CD4-positive, alpha-beta T cell treated with Interferon alpha-2 for 1 hour (primary cell): ENCODE results near the gene TNIP1.

Source experiments
- DNase-seq, 2 donors: peaks; one replicate each; pipeline ENCODE4 v3.0.0-alpha.2; 2020 to 2022

Gene TNIP1

GRCh38 chr5:151082282-151082902, 1.6 kb upstream of the TNIP1 start:
- no peak for DNase-seq

GRCh38 chr5:151081431-151082281, 822 bp upstream of the TNIP1 start:
- DNase-seq = no peak

DNA sequence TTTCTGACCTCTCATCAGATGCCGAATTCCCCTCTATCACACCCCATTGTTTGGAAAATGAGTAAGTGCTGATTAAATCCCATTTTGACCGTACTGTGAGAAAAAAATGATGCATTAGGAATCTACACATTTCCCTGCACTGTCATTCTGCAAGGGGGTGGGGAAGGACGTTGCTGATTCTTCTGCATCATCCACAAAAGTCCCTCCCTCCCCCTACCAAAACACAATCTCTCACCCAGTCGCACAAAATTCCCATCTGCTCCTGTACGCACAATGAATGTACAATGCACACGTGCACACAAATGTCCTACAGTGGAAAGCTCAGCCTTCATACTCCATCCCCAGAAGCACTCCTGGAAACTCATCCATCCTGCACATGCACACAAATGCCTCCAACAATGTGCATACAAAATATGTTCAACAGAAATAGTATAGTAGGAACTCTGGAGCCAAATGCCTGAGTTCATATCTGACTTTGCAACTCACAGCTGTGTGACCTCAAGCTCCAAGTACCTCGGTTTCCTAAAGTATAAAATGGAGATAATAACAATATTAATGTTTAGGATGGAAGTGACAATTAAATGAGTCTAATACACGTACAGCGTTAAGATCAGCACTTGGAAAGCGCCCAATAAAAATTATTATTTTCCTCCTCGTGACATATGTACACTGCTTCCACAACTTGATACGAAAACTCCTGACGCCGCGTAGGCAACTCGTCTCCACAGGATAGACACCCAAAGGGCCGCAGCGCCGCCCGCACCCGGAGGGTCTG, 809 bp downstream of the TNIP1 start:
- DNase-seq = peak in 1 of 2 donors; percentile 17

DNA sequence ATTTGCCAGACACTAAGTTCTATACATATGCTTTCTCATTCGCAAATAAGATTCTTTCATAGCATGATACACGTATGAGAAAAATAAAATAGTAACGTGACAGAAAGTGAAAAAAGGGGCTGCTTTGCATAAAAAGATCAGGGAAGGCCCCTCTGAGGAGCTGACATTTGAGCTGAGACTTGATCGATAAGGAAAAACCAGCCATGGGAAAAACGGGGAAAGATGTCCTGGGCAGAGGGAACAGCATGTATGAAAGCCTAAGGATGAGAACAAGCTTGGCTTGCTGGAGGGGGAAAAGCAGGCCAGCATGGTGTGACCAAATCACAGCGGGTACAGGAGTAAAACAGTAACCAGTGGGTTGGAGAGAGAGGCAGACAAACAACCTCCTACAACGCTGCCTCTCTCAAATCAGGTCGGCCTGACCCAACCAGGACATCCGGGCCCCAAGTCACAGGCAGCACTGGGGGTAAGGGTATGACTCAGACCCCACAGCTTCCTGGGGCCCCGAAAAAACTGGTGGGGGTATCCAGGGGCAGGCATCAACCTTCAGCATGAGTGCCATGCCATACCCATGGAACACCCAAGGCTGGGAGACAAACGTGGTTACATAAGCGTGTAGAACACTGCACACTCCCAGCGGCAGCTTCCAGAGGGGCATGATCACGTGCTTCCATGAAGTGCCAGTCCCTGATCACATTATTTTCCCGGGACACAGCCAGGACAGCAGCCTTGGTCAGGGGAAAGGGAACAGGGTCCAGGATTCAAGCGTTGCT, 2.2 kb downstream of the TNIP1 start:
- peak in 1 of 2 donors; percentile 70 for DNase-seq

- no peak for DNase-seq
Observed at GRCh38 chr5:151077967-151078366, 2.9 kb downstream of the TNIP1 start.

- DNase-seq = no peak
Observed at GRCh38 chr5:151077419-151077818, 3.4 kb downstream of the TNIP1 start.

DNA sequence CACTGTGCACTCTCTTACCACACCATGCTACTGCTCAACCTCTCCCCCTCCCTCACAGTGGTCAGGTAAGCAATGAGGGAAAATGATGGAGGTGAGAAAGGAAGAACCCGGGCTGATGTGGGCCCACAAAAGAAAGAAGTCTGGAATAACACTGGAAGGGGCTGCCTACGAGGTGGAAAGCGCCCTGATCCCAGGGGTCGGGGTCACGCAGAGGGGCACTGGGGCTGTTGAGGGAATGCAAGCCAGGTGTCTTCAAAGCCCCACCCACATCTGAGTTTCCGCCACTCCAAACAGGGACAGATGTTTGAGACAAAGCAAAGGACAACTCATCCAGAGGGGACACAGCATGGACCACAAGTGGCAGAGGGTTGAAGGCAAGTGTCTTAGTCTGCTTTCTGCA, 4.2 kb downstream of the TNIP1 start:
- DNase-seq = no peak

- no peak for DNase-seq
Observed at GRCh38 chr5:151075698-151076331, 5.0 kb downstream of the TNIP1 start.

- no peak for DNase-seq
Observed at GRCh38 chr5:151074557-151074956, 6.3 kb downstream of the TNIP1 start.

GRCh38 chr5:151073280-151073679, 7.6 kb downstream of the TNIP1 start:
- no peak for DNase-seq

DNA sequence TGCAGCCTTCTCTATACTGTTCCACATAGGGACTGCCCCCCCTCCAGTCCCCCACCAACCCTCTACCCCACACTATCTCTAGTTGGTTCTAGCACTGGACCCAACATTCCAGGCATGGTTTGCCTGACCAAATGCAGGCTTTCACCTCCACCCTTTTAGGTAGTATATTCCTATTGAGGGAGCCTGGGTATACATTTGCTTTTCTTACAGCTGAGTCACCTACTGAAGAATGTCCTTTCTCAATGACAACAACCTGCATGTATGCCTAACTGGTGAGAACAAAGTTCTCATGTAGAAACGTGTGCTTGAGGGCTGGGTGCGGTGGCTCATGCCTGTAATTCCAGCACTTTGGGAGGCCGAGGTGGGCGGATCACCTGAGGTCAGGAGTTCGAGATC, 8.2 kb downstream of the TNIP1 start:
- no peak for DNase-seq

GRCh38 chr5:151071848-151072629, 8.8 kb downstream of the TNIP1 start:
- no peak for DNase-seq

- no peak for DNase-seq
Observed at GRCh38 chr5:151071021-151071420, 9.8 kb downstream of the TNIP1 start.

DNA sequence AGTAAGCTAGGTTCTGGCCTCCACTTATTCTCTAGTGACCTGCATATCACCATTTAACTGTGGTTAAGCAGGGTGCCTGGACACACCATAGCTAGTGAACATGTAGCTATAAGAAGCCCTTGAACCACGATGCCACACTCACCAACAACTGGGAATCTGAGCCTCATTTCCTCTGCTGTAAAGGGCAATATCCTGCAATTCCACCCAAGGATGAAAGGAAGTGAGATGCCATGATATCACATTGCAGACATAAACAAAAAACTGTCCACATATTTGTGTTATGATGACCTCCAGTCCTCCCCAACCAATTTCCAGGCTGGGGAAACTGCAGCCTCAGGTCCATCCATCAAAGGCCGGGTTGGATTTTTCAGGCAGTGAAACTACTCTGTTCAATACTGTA, 10.4 kb downstream of the TNIP1 start:
- no peak for DNase-seq

- DNase-seq = peak in 1 of 2 donors; percentile 18
Observed at GRCh38 chr5:151068433-151069197, 12.2 kb downstream of the TNIP1 start.

DNA sequence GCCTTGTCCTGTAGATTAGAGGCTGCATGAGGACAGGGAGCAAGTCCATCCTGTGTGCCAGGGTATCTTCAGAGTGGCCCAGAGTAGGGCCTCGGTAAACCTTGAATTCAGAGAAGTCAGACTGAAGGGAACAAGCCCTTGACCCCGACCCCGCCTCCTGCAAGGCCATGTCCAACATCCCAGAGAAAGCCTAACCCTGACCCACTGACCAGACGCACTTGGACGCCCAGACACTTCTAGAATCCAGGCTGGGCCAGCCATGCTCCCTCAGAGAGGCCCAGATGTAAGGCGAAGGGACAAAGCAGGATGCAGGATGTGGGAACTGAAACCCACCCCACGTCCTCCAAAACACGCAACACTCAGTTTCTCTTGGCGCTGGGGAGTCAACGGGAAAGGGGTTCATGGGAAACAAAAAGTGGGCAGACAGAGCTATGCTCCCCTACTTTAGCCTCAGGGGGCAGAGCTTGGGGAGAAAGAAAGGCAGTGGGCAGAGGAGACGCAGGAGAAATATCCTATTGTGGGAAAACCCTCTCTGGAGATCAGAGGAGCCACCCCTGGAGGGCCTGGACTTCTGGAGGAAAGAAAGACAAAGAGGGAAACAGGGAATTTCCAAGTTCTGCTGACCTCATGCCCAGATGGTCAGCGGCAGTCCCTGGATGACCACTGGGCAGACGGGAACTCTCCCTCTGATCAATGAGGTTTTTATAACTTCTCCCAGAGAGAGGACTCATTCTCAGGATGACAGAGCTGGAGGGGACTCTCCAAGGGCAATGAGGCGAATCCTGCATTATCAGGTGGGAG, 13.0 kb downstream of the TNIP1 start:
- no peak for DNase-seq

- no peak for DNase-seq
Observed at GRCh38 chr5:151066920-151067319, 13.9 kb downstream of the TNIP1 start.

DNA sequence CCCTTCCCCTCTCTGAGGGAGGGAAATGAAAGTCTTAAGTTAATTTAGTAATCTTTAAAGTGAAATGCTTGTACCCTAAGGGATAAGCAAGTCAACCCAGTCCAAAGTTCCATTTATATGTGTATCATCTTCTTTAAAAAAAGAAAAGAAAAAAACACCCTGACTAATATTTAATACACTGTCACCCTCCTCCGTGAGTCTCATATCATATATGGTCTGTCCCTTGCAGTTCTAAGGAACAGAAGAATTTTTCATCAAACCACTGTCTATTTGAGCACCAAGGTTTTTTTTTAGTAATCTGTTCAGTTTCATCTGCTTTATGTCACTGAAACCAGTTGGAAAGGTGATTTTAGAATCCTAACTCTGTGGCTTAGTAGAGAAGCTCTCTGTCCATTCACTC, 15.2 kb downstream of the TNIP1 start:
- no peak for DNase-seq

DNA sequence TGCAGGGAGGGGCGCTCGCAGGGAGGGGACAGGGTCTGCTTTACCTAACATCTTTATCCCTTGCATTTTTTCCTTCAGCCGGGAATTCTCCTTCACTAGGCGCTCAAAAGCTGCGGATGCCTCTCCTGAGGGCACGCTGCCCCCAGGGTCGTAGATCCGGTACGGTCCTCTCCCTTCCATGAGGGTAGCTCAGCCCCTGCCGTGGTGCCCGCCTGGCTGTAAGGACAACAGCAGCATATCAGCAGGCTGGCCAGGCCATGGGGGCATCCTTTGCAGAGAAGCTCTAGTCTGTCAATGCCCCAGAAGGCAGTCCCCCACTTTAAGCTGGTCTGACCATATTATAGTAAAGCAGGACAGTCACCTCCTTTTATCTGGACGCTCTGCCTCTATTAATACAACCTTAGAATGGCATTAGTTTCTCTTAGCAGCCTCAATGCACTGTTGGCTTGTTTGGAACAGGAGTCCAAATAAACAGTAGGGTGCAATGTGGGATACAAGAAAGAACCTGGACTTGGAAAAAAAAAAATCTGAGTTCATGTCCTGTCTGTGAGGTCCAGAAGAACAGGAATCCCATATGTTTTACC, 15.8 kb downstream of the TNIP1 start:
- DNase-seq = no peak
